Mammary epithelial cell (primary cell): ENCODE results near the gene ANKRD6.

Source experiments
- CTCF ChIP-seq, 2 donors: IDR thresholded peaks in 1 of 2; conservative IDR thresholded peaks in 1 of 2; 2 replicates each; pipeline ENCODE4 v1.5.1; 2011 to 2012; ENCODE audit warnings: inconsistent platforms in 2 of 2, low read length in 2 of 2, mild to moderate bottlenecking in 2 of 2, control low read depth in 1 of 2, low read depth in 1 of 2; ENCODE audit not compliant: insufficient read depth in 1 of 2; ENCODE audit errors: extremely low read depth in 1 of 2
- EZH2 ChIP-seq: IDR thresholded peaks from 2 replicates; pipeline ENCODE4 v1.6.1; 2012; ENCODE audit warnings: low read length, inconsistent platforms, borderline replicate concordance

GRCh38 chr6:89581689-89582088 lies 148.7 kb downstream of the ANKRD6 start:
- TF ChIP-seq CTCF (conservative IDR thresholded peaks at IDR 0.05 in 1 of 2, IDR thresholded peaks at IDR 0.05 in 1 of 2; ENCODE audit: extremely low read depth in 1 of 2, insufficient read depth in 1 of 2, low read depth in 1 of 2, low read length in 2 of 2) (no peak), EZH2 (no peak)
